Adrenal gland (tissue), 12 donors: ENCODE results near the gene LMAN1L. TPM values are rescaled to one million over a fixed set of nuclear protein-coding genes. Genes with fewer than 3 reads are reported as not detected.
"Not testable (repeated sequence)": the region's sequence is repeated elsewhere in the genome, so short reads cannot be mapped to it uniquely, and the experiment has no call there.

Experiments used
- DNase-seq, 7 donors: peaks; one replicate each; pipeline ENCODE4 v3.0.0-alpha.2; 2019 to 2020
- H3K27ac ChIP-seq, 5 donors: fragments of 200-600 bp; sonication (generic) in 4 of 5; 1 replicate in 3 of 5; 2 replicates in 2 of 5; pipeline versions ENCODE4 v1.5.1 to v1.8.0; 2016 to 2020; ENCODE audit warnings: mild to moderate bottlenecking in 1 of 5
- H3K27me3 ChIP-seq: fragments of 200-600 bp; 2 replicates; pipeline ENCODE4 v1.8.0; 2021
- H3K36me3 ChIP-seq, 2 donors: fragments of 200-600 bp; replicated peaks in 1 of 2; 1 replicate in 1 of 2; 2 replicates in 1 of 2; pipeline versions ENCODE4 v1.5.1 to v1.8.0; 2018 to 2022
- H3K4me1 ChIP-seq, 2 donors: fragments of 200-600 bp; replicated peaks in 1 of 2; 1 replicate in 1 of 2; 2 replicates in 1 of 2; pipeline versions ENCODE4 v1.5.1 to v1.8.0; 2018 to 2021
- H3K4me3 ChIP-seq, 4 donors: fragments of 200-600 bp; sonication (generic) in 3 of 4; one replicate each; pipeline ENCODE4 v1.5.1; 2016 to 2018
- H3K9me3 ChIP-seq, 3 donors: fragments of 200-600 bp; sonication (generic) in 1 of 3; replicated peaks in 1 of 3; 1 replicate in 2 of 3; 2 replicates in 1 of 3; pipeline versions ENCODE4 v1.5.1 to v1.8.0; 2016 to 2021
- POLR2A ChIP-seq, 2 donors: fragments of 450-650 bp; IDR thresholded peaks; one replicate each; pipeline ENCODE4 v1.6.1; 2017; ENCODE audit warnings: antibody characterized with exemption in 2 of 2, mild to moderate bottlenecking in 2 of 2, moderate library complexity in 1 of 2
- WGBS, 4 donors: extraction: QIAGEN DNeasy Blood & Tissue Kit in 2 of 4; methylation state at CpG; one replicate each; pipeline versions ENCODE4 v1.1.5 to v1.1.7; 2013 to 2017; 5-methylcytosine and 5-hydroxymethylcytosine counted together
- intact Hi-C, 2 donors: fragments of 100-400 bp; cut with DNase I; formaldehyde crosslinking; loops; one replicate each; pipeline versions ENCODE4 v1.14.1 to v1.15.0; 2022 to 2023
- polyA plus RNA-seq, 3 donors: library from polyadenylated mRNA; stranded (reverse); fragments of 200-250 nt in 2 of 3; fragments of 350-450 nt in 1 of 3; fragmentation: Illumina TruSeq in 1 of 3; extraction: RNeasy Lipid Tissue Mini Kit (QIAGEN cat#74804) in 1 of 3; gene quantifications; one replicate each; pipeline ENCODE4 v1.2.3, GENCODE V29; 2013 to 2014
- total RNA-seq, 9 donors: library from RNA; depleted of rRNA in 4 of 9; stranded (reverse); fragments of >200 nt in 4 of 9; fragments of 120-200 nt in 1 of 9; fragmentation: NEBNext Ultra II Directional in 1 of 9; extraction: Animal tissue kit (Norgen Biotek cat#: 25700) in 1 of 9; gene quantifications; one replicate each; pipeline versions ENCODE4 v1.1.0 to v1.2.4, GENCODE V29; 2013 to 2023
- TF ChIP-seq, protein P1 (sequence below), 6 experiments: fragments of 450-650 bp in 4 of 6; fragments of 200-600 bp in 2 of 6; sonication (generic) in 1 of 6; IDR thresholded peaks; 1 replicate in 5 of 6; 2 replicates in 1 of 6; pipeline versions ENCODE4 v1.5.1 to v1.8.0; 2016 to 2021; ENCODE audit warnings: antibody characterized with exemption in 6 of 6, mild to moderate bottlenecking in 2 of 6, moderate library complexity in 1 of 6
- donor health status: healthy with polysubstance abuse.
- donor health status: Bipolar disorder and iron deficiency.
- donor health status: DM: yes; HTN: yes; CAD: no.
- donor health status: DM: no; HTN: no; CAD: no.
- donor health status: DM: no; HTN: no; CAD: no.
- donor health status: DM: yes; HTN: yes; CAD: no.

LMAN1L gene
- total and polyA plus RNA-seq, 12 donors, result 0.28 to 12.5 (median 5.1) TPM; not detected in 1

DNA sequence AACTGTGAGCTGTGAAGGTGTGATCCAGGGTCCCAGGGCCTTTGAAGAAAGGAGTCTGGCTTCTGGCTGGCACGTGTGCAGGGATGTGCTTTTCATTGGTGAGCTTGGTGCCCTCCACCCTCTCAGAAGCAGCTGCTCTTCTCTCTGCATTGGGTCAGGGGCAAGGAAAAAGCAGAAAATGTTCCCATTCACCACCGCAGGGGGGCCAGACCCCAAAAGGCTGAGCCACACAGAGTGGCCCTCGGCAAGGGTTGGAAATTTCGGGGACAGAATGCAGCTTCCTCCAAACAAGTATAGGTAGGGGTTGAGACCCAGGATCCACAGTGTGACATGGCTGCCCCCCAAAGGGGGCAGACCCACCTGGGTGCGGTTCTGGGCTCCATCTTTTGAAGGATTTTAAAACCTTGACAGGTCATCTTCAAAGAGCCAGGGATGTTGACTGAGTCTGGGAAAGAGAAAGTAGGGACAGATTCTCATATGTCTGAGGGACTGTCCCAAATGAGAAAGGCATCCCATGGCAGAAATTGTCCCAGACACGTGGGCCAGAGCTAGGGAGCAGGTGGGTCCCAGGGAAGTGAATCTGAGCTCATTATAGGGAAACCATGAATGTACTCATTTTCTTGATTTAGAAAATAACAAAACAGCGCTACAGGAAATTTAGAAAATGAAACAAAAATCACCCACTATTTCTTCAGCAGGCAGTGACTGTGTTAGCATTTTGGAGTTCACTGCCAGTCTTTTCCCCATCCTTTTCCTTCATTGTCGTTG lies 28.0 kb upstream of the LMAN1L start:
- no peaks in the 10 kb centered on the region for H3K36me3 ChIP-seq
- no peaks in the 10 kb centered on the region for H3K9me3 ChIP-seq
- H3K27me3 ChIP-seq, result no peaks in the 10 kb centered on the region
- 70 to 77% (median 73%) methylated on average over 8 of the region's 8 CpGs for WGBS, 4 donors
- intact Hi-C loops, result no loop called here
- no peak for TF ChIP-seq POLR2A (IDR thresholded peaks at IDR 0.05)
- TF ChIP-seq, protein P1, sequence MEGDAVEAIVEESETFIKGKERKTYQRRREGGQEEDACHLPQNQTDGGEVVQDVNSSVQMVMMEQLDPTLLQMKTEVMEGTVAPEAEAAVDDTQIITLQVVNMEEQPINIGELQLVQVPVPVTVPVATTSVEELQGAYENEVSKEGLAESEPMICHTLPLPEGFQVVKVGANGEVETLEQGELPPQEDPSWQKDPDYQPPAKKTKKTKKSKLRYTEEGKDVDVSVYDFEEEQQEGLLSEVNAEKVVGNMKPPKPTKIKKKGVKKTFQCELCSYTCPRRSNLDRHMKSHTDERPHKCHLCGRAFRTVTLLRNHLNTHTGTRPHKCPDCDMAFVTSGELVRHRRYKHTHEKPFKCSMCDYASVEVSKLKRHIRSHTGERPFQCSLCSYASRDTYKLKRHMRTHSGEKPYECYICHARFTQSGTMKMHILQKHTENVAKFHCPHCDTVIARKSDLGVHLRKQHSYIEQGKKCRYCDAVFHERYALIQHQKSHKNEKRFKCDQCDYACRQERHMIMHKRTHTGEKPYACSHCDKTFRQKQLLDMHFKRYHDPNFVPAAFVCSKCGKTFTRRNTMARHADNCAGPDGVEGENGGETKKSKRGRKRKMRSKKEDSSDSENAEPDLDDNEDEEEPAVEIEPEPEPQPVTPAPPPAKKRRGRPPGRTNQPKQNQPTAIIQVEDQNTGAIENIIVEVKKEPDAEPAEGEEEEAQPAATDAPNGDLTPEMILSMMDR (IDR thresholded peaks at IDR 0.05), result no peak
- peaks cover 26 to 83% of the 10 kb centered on the region in 2 donors for H3K4me1 ChIP-seq
- peak overlapping the region in 1 of 5 donors; percentile 67 for H3K27ac ChIP-seq
- no peak for DNase-seq
- H3K4me3 ChIP-seq, result no peak overlapping the region

DNA sequence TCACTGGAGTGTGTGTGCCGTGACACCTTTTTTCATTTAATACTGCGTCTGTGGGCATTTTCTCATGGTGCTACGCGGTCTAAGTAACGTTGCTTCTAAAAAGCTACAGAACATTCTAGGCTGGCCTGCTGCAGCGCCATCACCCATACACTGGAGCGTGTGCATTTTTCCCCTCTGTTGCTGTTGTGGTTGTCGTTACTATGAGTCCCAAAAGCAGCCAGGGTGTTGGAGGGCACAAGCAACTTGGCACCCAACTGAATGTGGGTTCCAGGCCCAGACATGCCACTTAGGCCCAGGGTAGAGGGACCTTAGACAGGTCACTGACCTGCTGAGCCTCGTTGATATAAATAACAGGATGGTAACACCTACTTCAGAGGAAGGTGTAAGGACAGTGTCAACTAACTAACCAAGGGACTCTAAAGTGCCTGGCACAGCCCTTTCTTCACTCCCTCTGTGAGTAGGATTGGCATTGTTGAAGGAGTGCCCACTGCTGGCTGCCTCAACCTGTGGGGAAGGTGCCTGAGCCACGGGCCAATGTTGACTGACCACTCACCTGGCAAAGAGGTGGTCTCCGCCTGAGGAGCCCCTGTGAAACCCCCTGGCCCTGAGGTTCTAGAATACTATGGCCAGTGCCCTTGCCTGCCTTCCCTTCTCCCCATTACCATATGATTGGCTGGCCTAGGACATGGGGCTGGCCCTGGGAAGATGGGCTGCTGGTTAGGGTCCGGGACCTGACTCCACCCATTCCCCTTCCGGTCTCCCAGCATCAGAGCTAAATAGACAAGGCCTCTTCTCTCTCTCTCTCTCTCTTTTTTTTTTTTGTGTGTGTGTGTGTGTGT lies 27.2 kb upstream of the LMAN1L start:
- DNase-seq, result no peak
- Histone ChIP-seq H3K4me1 (peaks cover 34 to 84% of the 10 kb centered on the region in 2 donors), H3K36me3 (no peaks in the 10 kb centered on the region), H3K27me3 (no peaks in the 10 kb centered on the region), H3K27ac (peak overlapping the region in 1 of 5 donors; percentile 58), H3K4me3 (no peak overlapping the region), H3K9me3 (no peaks in the 10 kb centered on the region)
- WGBS, 4 donors, result 73 to 92% (median 78%) methylated on average over 10 to 13 of the region's 13 CpGs
- TF ChIP-seq, protein P1 (IDR thresholded peaks at IDR 0.05), result no peak
- no peak for TF ChIP-seq POLR2A (IDR thresholded peaks at IDR 0.05)
- intact Hi-C loops, result no loop called here

DNA sequence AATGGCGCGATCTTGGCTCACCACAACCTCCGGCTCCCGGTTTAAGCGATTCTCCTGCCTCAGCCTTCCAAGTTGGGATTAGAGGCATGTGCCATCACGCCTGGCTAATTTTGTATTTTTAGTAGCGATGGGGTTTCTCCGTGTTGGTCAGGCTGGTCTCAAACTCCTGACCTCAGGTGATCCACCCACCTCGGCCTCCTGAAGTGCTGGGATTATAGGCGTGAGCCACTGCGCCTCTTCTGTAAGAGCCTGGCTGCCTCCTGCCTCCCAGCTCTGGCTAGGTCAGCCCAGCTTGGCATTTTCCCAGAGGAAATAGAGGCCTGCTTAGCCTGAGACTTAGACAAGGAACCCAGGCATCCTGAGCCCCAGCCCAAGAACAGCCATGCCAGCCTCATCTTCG lies 26.6 kb upstream of the LMAN1L start:
- peaks cover 35 to 86% of the 10 kb centered on the region in 2 donors for H3K4me1 ChIP-seq
- H3K9me3 ChIP-seq, H3K27me3 ChIP-seq, H3K36me3 ChIP-seq, DNase-seq, H3K4me3 ChIP-seq, intact Hi-C loops: not testable (repeated sequence)
- H3K27ac ChIP-seq, result peak overlapping the region in 2 of 5 donors; percentile 60 to 83
- 84 to 89% (median 88%) methylated on average over 8 to 12 of the region's 12 CpGs for WGBS, 4 donors

DNA sequence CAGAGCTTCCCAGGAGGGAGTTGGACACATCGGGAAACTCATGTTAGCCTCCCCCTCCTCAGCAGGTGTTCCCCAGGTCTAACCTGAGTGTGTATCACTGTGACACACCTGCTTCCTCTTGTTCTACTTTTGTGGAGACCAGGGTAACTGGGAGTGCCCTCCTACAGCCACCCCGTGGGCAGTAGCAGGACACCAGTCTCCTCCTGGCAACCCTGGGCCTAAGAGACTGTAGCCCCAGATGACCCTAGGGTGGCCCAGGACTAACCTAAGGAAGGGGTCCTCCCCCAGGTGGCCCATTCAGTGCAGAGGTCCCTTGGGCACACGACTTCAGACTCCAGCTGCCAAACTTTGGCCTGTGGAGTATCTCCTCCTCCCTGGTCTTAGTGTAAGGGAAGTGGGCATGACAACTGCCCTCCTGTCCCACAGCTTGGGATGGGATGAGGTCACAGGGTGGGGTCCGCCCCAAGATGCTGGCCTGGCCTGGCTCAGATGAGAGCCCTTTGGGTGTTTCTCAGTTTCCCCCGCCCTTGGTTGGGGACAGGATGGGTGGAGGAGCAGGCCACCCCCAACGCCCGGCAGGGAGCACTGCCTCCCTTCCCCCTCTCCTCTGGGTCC lies 26.0 kb upstream of the LMAN1L start:
- WGBS, 4 donors, result 61 to 77% (median 71%) methylated on average over 4 to 7 of the region's 7 CpGs
- intact Hi-C loops, result no loop called here
- Histone ChIP-seq H3K9me3 (no peaks in the 10 kb centered on the region), H3K27me3 (no peaks in the 10 kb centered on the region), H3K4me3 (no peak overlapping the region), H3K4me1 (peaks cover 29 to 86% of the 10 kb centered on the region in 2 donors), H3K36me3 (no peaks in the 10 kb centered on the region), H3K27ac (peak overlapping the region in 3 of 5 donors; percentile 31 to 83 (median 60))
- no peak for DNase-seq
- TF ChIP-seq POLR2A (IDR thresholded peaks at IDR 0.05), result no peak
- TF ChIP-seq, protein P1 (IDR thresholded peaks at IDR 0.05), result no peak
